GM18517 (cell line): ENCODE measurements around the gene HAAO.

Experiments used
- ATAC-seq: cut with Tn5 transposase; IDR thresholded peaks from one replicate; pipeline ENCODE4 v1.9.1; 2021; ENCODE audit warnings: mild to moderate bottlenecking, moderate library complexity; ENCODE audit not compliant: unreplicated experiment

The HAAO gene

GRCh38 chr2:42815726-42816125 is 23.3 kb upstream of the HAAO start:
- no peak for ATAC-seq

GRCh38 chr2:42813763-42814162 is 21.4 kb upstream of the HAAO start:
- ATAC-seq, result no peak

DNA sequence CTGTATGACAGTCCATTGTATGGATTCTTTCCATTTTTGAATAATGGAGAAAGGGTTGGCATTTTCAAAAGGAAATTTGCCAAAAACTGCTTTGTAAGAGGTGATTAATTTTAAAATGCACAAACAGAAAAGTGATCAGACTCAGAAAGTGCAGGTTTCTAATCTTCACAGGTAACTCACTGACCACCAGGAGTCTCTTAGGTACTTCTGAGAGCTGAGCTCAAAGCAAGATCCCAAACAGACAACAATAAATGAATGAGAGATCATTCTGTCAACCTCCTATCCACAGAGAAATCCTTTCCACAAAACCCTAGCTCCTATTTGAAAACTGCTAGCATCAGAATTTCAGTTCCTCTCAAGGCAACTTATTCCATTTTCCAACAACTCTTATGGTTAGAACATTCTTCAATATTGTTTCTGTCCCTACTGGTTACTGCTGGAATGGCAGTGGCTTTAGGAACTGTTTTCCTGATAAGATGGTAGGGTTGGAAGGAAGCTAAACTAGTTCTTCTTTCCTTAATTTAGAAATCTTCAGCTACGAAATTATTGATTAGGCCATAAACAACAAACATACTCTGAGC is 20.6 kb upstream of the HAAO start:
- ATAC-seq, result no peak

- peak; percentile 6 for ATAC-seq
Observed at GRCh38 chr2:42810971-42811811, 18.8 kb upstream of the HAAO start.

- peak; percentile 77 for ATAC-seq
Observed at GRCh38 chr2:42810121-42810970, 18.0 kb upstream of the HAAO start.

- peak; percentile 46 for ATAC-seq
Observed at GRCh38 chr2:42809819-42810120, 17.4 kb upstream of the HAAO start.

DNA sequence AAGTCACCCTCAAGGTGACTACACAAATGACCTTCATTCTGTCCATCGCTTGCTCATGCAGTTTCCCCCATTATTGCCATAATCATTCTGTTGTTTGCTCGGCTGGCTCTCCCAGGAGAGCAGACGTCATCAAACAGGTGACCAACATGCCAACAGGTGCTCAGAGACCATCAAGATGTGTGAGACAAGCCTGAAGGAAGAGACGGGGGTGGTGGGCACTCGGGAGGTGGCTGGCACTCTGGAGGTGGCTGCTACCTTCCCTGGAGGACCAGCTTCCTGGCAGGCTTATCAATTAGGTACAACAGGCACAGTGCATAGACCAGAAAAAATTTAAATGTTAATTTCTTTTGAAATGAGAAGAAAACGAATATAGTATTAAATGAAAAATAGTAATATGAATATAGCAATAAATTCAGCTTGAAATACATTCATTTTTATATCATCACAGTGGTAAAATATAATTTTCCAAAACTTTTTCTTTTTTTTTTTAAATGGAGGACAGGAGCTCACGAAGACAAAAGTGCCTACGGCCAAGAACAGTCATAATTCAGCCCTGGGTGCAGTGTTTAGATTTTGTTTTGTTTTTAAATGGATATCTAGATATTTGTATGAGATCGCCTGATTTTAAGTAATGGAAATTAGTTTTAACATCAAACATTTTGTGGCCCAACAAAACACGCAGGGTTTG is 16.9 kb upstream of the HAAO start:
- no peak for ATAC-seq

DNA sequence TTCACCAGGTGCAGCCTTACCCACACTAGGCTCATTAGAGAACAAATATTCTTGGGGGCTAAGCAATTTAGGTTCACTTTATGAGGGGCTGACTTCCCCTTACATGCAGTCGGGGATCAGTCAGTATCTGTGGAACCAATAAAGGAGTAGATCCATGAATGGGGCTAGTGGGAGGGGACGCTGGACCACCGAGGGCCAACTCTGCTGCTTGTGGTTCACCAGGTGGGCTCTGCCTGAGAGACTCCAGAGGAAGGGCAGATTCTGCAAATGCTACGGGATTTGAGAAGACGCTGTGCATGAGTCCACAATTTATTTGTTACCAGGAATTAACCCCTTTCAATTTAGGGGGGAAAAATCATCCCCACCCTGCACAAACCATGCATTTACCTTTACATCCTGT is 15.9 kb upstream of the HAAO start:
- ATAC-seq, result no peak

DNA sequence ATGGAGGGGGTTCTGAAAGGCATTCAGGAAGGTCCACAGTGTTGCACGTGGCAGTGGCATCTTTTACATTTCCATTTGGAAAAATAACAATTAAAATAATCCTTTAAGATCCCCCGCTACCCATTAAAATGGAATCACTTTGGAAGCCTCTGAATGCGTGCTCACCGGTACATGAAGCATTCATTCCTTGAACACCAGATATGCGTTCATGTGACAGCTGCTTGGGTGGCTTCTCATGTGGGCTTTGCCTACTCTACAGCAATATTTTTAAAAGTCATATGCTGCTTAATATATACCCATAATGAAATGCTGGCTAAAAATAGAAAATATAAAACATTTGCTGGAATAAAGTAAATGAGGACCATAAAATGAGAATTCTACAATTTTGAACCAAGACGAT is 14.4 kb upstream of the HAAO start:
- ATAC-seq, result no peak

DNA sequence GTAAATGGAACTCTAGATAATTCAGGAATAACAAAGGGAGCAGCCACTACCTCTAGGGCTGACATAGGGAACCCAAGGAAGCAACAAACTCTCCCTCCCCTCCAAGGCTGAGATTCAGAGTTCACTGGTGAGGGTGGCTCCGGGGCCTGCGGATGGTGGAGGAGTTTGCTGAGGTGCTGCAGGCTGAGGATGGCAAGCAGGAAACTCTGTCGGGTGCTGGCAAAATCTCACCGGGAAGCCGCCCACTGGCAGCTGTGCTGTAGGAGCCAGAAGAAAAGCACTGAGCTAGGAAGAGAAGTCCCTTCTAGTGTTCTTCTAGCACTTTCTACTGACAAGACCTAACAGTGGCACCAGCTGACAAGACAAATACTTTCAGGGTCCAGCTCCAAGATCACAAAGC is 12.5 kb upstream of the HAAO start:
- no peak for ATAC-seq

DNA sequence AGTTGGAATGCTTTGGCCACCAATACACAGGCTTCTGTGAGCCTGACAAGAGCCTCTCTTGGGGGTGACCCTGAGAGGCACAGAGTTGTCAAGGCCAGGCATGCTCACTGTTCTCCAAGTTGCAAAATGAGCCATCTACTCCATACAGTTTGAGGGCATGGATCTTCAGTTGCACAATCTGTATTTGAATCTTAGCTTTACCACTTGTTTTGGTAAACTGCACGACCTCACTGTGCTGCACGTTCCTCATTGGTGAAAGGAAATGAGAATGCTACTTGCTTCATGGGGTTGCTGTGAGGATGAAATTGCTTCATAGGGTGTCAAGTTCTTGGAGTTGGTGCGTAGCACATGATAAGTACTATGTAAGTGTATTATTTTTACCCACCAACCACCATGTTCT is 12.0 kb upstream of the HAAO start:
- ATAC-seq, result no peak

DNA sequence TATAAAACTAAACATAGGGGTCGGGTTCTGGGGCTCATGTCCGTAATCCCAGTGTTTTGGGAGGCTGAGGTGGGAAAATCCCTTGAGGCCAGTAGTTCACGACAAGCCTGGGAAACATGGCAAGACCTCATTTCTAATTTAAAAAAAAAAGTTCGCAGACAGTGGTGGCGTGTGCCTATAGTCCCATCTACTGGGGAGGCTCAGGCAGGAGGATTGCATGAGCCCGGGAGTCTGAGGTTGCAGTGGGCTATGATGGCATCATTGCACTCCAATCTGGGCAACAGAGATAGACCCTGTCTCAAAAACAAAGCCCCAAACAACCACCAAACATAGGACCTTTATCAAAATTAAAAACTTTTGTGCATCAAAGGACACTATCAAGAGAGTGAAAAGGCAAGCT is 9.8 kb upstream of the HAAO start:
- ATAC-seq, result no peak

- no peak for ATAC-seq
Observed at GRCh38 chr2:42801381-42801780, 9.0 kb upstream of the HAAO start.

GRCh38 chr2:42800981-42801380 is 8.6 kb upstream of the HAAO start:
- no peak for ATAC-seq

GRCh38 chr2:42800461-42800962 is 8.1 kb upstream of the HAAO start:
- no peak for ATAC-seq

DNA sequence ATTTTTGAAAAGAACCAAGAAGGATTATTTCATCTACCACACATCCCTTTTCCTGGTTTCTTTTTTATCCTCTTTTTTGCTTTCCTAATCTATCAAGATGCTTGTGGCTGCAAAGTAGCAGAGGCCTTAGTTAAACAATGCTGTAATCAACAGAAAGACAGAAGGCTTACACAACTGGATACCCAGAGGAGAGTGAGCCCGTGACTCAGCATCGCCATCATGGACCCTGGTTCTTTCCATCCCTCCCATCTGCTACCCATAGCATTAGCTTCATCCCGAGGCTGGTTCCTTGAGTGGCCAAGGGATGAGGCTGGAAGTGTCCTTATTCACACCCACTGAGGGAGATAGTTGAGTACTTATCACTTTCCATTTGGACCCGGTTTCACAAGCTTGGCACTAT is 7.5 kb upstream of the HAAO start:
- no peak for ATAC-seq

- no peak for ATAC-seq
Observed at GRCh38 chr2:42797281-42797680, 4.9 kb upstream of the HAAO start.

GRCh38 chr2:42796427-42797248 is 4.3 kb upstream of the HAAO start:
- no peak for ATAC-seq

GRCh38 chr2:42795841-42796301 is 3.5 kb upstream of the HAAO start:
- no peak for ATAC-seq

DNA sequence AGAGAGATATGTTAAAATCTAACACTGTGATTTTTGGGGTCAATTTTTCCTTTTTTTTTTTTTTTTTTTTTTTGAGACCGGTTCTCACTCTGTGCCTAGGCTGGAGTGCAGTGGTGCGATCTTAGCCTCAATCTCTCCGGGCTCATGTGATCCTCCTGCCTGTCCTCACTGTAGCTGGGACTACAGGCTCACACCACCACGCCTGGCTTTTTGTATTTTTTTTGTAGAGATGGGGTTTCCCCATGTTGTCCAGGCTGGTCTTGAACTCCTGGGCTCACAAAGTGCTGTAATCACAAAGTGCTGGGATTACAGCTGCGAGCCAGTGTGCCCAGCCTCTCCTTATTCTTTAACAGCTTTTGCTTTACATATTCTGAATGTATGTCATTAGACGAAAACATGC is 2.9 kb upstream of the HAAO start:
- ATAC-seq, result no peak
